GM23338 (cell line): ENCODE measurements around the gene ALDOA. TPM values are rescaled to one million over a fixed set of nuclear protein-coding genes. Genes with fewer than 3 reads are reported as not detected.

Experiments
- ATAC-seq: fragments of 200-7000 bp; cut with Tn5 transposase; 3 replicates; pipeline ENCODE4 v1.9.1; 2020
- DNase-seq: peaks from one replicate; pipeline ENCODE4 v3.0.0-alpha.2; 2015; ENCODE audit warnings: low spot score
- H2AFZ ChIP-seq: fragments of 200-600 bp; sonication (generic); 2 replicates; pipeline ENCODE4 v1.8.0; 2016; ENCODE audit warnings: antibody characterized with exemption, mild to moderate bottlenecking, moderate library complexity
- H3F3A ChIP-seq: fragments of 200-600 bp; sonication (generic); replicated peaks from 2 replicates; pipeline ENCODE4 v1.8.0; 2017; ENCODE audit warnings: antibody characterized with exemption, mixed run types, low read depth
- H3K27ac ChIP-seq: fragments of 200-600 bp; sonication (generic); 2 replicates; pipeline ENCODE4 v1.6.1; 2016; ENCODE audit warnings: low read depth
- H3K27me3 ChIP-seq: fragments of 200-600 bp; sonication (generic); 2 replicates; pipeline ENCODE4 v1.8.0; 2016; ENCODE audit warnings: mild to moderate bottlenecking, mixed run types, moderate library complexity; ENCODE audit not compliant: insufficient read depth
- H3K36me3 ChIP-seq: fragments of 200-600 bp; sonication (generic); 2 replicates; pipeline ENCODE4 v1.8.0; 2016; ENCODE audit warnings: mild to moderate bottlenecking; ENCODE audit not compliant: insufficient read depth
- H3K4me1 ChIP-seq: fragments of 200-600 bp; sonication (generic); 2 replicates; pipeline ENCODE4 v1.8.0; 2016; ENCODE audit warnings: mild to moderate bottlenecking, moderate library complexity; ENCODE audit not compliant: insufficient read depth
- H3K4me2 ChIP-seq: fragments of 200-600 bp; sonication (generic); 2 replicates; pipeline ENCODE4 v1.7.1; 2017; ENCODE audit warnings: mixed run types
- H3K4me3 ChIP-seq: fragments of 200-600 bp; sonication (generic); 2 replicates; pipeline ENCODE4 v1.6.1; 2016; ENCODE audit warnings: mixed run types
- H3K79me2 ChIP-seq: fragments of 200-600 bp; sonication (generic); replicated peaks from 2 replicates; pipeline ENCODE4 v1.8.0; 2017; ENCODE audit warnings: mild to moderate bottlenecking; ENCODE audit not compliant: insufficient read depth
- H3K9me2 ChIP-seq: fragments of 200-600 bp; sonication (generic); 2 replicates; pipeline ENCODE4 v1.8.0; 2017; ENCODE audit not compliant: insufficient read depth
- H4K20me1 ChIP-seq: fragments of 200-600 bp; sonication (generic); replicated peaks from 2 replicates; pipeline ENCODE4 v1.8.0; 2017; ENCODE audit warnings: mild to moderate bottlenecking; ENCODE audit not compliant: insufficient read depth
- H3K27ac Mint-ChIP-seq: 2 replicates; pipeline ENCODE4 v1.8.0; 2020; ENCODE audit warnings: inconsistent platforms, mild to moderate bottlenecking, moderate library complexity, mixed read lengths
- H3K27me3 Mint-ChIP-seq: 3 replicates; pipeline ENCODE4 v1.8.0; 2022; ENCODE audit warnings: low read depth, mild to moderate bottlenecking, moderate library complexity, mixed read lengths, inconsistent platforms; ENCODE audit not compliant: insufficient read depth, poor library complexity
- H3K36me3 Mint-ChIP-seq: 3 replicates; pipeline ENCODE4 v1.8.0; 2021; ENCODE audit warnings: low read depth, mild to moderate bottlenecking, inconsistent platforms, moderate library complexity, mixed read lengths
- H3K4me1 Mint-ChIP-seq: 3 replicates; pipeline ENCODE4 v1.8.0; 2020; ENCODE audit warnings: mild to moderate bottlenecking, inconsistent platforms, mixed read lengths
- H3K4me3 Mint-ChIP-seq: 3 replicates; pipeline ENCODE4 v1.8.0; 2021; ENCODE audit warnings: moderate library complexity, mild to moderate bottlenecking, inconsistent platforms, mixed read lengths
- H3K9me3 Mint-ChIP-seq: 3 replicates; pipeline ENCODE4 v1.8.0; 2020; ENCODE audit warnings: moderate library complexity, mild to moderate bottlenecking, inconsistent platforms, mixed read lengths
- CREB1 ChIP-seq: fragments of 250-450 bp; sonication (Bioruptor Pico); IDR thresholded peaks from 2 replicates; pipeline ENCODE4 v1.5.0; 2020; ENCODE audit warnings: low read depth, mild to moderate bottlenecking, moderate library complexity
- EZH2 ChIP-seq: fragments of 200-600 bp; sonication (generic); IDR thresholded peaks from one replicate; pipeline ENCODE4 v1.8.0; 2017; ENCODE audit warnings: antibody characterized with exemption, mild to moderate bottlenecking, low read depth; ENCODE audit not compliant: unreplicated experiment
- JUNB ChIP-seq: IDR thresholded peaks from one replicate; pipeline ENCODE4 v1.6.1; 2016; ENCODE audit warnings: antibody characterized with exemption; ENCODE audit not compliant: unreplicated experiment
- NANOG ChIP-seq: IDR thresholded peaks from 2 replicates; pipeline ENCODE4 v1.6.1; 2016; ENCODE audit warnings: antibody characterized with exemption, borderline replicate concordance
- POLR2AphosphoS5 ChIP-seq: IDR thresholded peaks from 2 replicates; pipeline ENCODE4 v1.6.1; 2016; ENCODE audit warnings: antibody characterized with exemption, low read depth
- STAT1 ChIP-seq: IDR thresholded peaks from one replicate; pipeline ENCODE4 v1.6.1; 2016; ENCODE audit warnings: antibody characterized with exemption; ENCODE audit not compliant: unreplicated experiment
- ZNF114 ChIP-seq: fragments of 250-450 bp; sonication (Bioruptor Pico); IDR thresholded peaks from 2 replicates; pipeline ENCODE4 v1.5.0; 2020; ENCODE audit warnings: mild to moderate bottlenecking, moderate library complexity
- polyA plus RNA-seq: library from polyadenylated mRNA; unstranded; fragments of >200 nt; fragmentation: Nextera tagmentation; extraction: Ambion mirVana; gene quantifications from 2 replicates; pipeline ENCODE4 v1.2.1, GENCODE V29; 2016
- total RNA-seq: library from RNA; depleted of rRNA; stranded (reverse); fragments of >200 nt; shearing (Covaris generic); gene quantifications from 2 replicates; pipeline ENCODE4 v1.2.3, GENCODE V29; 2014
- TF ChIP-seq, protein P1 (sequence below): IDR thresholded peaks from 2 replicates; pipeline ENCODE4 v1.6.1; 2016; ENCODE audit warnings: antibody characterized with exemption
- TF ChIP-seq, protein P2 (sequence below), 2 experiments: fragments of 200-600 bp in 1 of 2; sonication (generic) in 1 of 2; conservative IDR thresholded peaks; 2 replicates each; pipeline versions ENCODE4 v1.5.1 to v1.6.1; 2016 to 2017; ENCODE audit warnings: antibody characterized with exemption in 2 of 2, low read depth in 2 of 2, mild to moderate bottlenecking in 2 of 2, moderate library complexity in 1 of 2
- TF ChIP-seq, protein P3 (sequence below): fragments of 250-450 bp; sonication (Bioruptor Pico); IDR thresholded peaks from 2 replicates; pipeline ENCODE4 v1.5.0; 2020; ENCODE audit warnings: mild to moderate bottlenecking, moderate library complexity

The ALDOA gene
- total and polyA plus RNA-seq, 2 experiments from 2014 or later: 1,054 to 1,306 TPM

- ATAC-seq (no peak), DNase-seq (no peak)
- Mint-ChIP-seq H3K27me3 (peaks cover 9% of the 10 kb centered on the region), H3K4me3 (no peak overlapping the region), H3K9me3 (no peaks in the 10 kb centered on the region; the same call in 2 of the 3 replicates), H3K4me1 (no peaks in the 10 kb centered on the region), H3K27ac (no peak overlapping the region), H3K36me3 (no peaks in the 10 kb centered on the region)
- no peaks in the 10 kb centered on the region for H3K36me3 ChIP-seq
- H3F3A ChIP-seq: no peaks in the 10 kb centered on the region
- no peaks in the 10 kb centered on the region for H3K4me1 ChIP-seq
- H3K79me2 ChIP-seq: no peaks in the 10 kb centered on the region
- H4K20me1 ChIP-seq: no peaks in the 10 kb centered on the region
- no peak for TF ChIP-seq CREB1 (CRISPR knock-in tag)
- no peak for TF ChIP-seq POLR2AphosphoS5
- H3K9me2 ChIP-seq: no peaks in the 10 kb centered on the region
- no peak overlapping the region for H2AFZ ChIP-seq
- H3K4me3 ChIP-seq: no peak overlapping the region
- no peak overlapping the region for H3K27ac ChIP-seq
- no peak overlapping the region for H3K4me2 ChIP-seq
- H3K27me3 ChIP-seq: no peaks in the 10 kb centered on the region
These were observed 19.0 kb upstream of the ALDOA start for GRCh38 chr16:30046588-30046987.

- no peak for ATAC-seq
- H3K27me3 Mint-ChIP-seq: peaks cover 17% of the 10 kb centered on the region
- no peak overlapping the region for H3K27ac Mint-ChIP-seq
- Histone ChIP-seq H3K4me3 (no peak overlapping the region), H3K27me3 (0 out of 2 replicates have a peak, but pooled peaks cover 6% of the 10 kb centered on the region), H3K4me1 (peaks cover 6% of the 10 kb centered on the region; the same call in 1 of the 2 replicates), H3F3A (peaks cover 4% of the 10 kb centered on the region), H2AFZ (no peak overlapping the region), H3K9me2 (no peaks in the 10 kb centered on the region), H3K79me2 (no peaks in the 10 kb centered on the region), H4K20me1 (no peaks in the 10 kb centered on the region), H3K36me3 (no peaks in the 10 kb centered on the region), H3K27ac (no peak overlapping the region), H3K4me2 (no peak overlapping the region)
- no peak for DNase-seq
- H3K4me3 Mint-ChIP-seq: no peak overlapping the region
- peaks cover 10% of the 10 kb centered on the region for H3K4me1 Mint-ChIP-seq
- no peaks in the 10 kb centered on the region for H3K36me3 Mint-ChIP-seq
- no peaks in the 10 kb centered on the region; the same call in 2 of the 3 replicates for H3K9me3 Mint-ChIP-seq
- no peak for TF ChIP-seq NANOG
- TF ChIP-seq, protein P1, sequence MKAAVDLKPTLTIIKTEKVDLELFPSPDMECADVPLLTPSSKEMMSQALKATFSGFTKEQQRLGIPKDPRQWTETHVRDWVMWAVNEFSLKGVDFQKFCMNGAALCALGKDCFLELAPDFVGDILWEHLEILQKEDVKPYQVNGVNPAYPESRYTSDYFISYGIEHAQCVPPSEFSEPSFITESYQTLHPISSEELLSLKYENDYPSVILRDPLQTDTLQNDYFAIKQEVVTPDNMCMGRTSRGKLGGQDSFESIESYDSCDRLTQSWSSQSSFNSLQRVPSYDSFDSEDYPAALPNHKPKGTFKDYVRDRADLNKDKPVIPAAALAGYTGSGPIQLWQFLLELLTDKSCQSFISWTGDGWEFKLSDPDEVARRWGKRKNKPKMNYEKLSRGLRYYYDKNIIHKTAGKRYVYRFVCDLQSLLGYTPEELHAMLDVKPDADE: no peak
- TF ChIP-seq, protein P2, sequence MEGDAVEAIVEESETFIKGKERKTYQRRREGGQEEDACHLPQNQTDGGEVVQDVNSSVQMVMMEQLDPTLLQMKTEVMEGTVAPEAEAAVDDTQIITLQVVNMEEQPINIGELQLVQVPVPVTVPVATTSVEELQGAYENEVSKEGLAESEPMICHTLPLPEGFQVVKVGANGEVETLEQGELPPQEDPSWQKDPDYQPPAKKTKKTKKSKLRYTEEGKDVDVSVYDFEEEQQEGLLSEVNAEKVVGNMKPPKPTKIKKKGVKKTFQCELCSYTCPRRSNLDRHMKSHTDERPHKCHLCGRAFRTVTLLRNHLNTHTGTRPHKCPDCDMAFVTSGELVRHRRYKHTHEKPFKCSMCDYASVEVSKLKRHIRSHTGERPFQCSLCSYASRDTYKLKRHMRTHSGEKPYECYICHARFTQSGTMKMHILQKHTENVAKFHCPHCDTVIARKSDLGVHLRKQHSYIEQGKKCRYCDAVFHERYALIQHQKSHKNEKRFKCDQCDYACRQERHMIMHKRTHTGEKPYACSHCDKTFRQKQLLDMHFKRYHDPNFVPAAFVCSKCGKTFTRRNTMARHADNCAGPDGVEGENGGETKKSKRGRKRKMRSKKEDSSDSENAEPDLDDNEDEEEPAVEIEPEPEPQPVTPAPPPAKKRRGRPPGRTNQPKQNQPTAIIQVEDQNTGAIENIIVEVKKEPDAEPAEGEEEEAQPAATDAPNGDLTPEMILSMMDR (conservative IDR thresholded peaks at IDR 0.05; ENCODE audit: low read depth in 2 of 2): no peak
- no peak for TF ChIP-seq EZH2
- no peak for TF ChIP-seq ZNF114
- TF ChIP-seq JUNB: no peak
- TF ChIP-seq, protein P3, sequence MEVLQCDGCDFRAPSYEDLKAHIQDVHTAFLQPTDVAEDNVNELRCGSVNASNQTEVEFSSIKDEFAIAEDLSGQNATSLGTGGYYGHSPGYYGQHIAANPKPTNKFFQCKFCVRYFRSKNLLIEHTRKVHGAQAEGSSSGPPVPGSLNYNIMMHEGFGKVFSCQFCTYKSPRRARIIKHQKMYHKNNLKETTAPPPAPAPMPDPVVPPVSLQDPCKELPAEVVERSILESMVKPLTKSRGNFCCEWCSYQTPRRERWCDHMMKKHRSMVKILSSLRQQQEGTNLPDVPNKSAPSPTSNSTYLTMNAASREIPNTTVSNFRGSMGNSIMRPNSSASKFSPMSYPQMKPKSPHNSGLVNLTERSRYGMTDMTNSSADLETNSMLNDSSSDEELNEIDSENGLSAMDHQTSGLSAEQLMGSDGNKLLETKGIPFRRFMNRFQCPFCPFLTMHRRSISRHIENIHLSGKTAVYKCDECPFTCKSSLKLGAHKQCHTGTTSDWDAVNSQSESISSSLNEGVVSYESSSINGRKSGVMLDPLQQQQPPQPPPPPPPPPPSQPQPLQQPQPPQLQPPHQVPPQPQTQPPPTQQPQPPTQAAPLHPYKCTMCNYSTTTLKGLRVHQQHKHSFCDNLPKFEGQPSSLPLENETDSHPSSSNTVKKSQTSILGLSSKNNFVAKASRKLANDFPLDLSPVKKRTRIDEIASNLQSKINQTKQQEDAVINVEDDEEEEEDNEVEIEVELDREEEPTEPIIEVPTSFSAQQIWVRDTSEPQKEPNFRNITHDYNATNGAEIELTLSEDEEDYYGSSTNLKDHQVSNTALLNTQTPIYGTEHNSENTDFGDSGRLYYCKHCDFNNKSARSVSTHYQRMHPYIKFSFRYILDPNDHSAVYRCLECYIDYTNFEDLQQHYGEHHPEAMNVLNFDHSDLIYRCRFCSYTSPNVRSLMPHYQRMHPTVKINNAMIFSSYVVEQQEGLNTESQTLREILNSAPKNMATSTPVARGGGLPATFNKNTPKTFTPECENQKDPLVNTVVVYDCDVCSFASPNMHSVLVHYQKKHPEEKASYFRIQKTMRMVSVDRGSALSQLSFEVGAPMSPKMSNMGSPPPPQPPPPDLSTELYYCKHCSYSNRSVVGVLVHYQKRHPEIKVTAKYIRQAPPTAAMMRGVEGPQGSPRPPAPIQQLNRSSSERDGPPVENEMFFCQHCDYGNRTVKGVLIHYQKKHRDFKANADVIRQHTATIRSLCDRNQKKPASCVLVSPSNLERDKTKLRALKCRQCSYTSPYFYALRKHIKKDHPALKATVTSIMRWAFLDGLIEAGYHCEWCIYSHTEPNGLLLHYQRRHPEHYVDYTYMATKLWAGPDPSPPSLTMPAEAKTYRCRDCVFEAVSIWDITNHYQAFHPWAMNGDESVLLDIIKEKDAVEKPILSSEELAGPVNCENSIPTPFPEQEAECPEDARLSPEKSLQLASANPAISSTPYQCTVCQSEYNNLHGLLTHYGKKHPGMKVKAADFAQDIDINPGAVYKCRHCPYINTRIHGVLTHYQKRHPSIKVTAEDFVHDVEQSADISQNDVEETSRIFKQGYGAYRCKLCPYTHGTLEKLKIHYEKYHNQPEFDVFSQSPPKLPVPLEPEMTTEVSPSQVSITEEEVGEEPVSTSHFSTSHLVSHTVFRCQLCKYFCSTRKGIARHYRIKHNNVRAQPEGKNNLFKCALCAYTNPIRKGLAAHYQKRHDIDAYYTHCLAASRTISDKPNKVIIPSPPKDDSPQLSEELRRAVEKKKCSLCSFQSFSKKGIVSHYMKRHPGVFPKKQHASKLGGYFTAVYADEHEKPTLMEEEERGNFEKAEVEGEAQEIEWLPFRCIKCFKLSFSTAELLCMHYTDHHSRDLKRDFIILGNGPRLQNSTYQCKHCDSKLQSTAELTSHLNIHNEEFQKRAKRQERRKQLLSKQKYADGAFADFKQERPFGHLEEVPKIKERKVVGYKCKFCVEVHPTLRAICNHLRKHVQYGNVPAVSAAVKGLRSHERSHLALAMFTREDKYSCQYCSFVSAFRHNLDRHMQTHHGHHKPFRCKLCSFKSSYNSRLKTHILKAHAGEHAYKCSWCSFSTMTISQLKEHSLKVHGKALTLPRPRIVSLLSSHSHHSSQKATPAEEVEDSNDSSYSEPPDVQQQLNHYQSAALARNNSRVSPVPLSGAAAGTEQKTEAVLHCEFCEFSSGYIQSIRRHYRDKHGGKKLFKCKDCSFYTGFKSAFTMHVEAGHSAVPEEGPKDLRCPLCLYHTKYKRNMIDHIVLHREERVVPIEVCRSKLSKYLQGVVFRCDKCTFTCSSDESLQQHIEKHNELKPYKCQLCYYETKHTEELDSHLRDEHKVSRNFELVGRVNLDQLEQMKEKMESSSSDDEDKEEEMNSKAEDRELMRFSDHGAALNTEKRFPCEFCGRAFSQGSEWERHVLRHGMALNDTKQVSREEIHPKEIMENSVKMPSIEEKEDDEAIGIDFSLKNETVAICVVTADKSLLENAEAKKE (CRISPR knock-in tag): no peak
- TF ChIP-seq STAT1: no peak
- TF ChIP-seq POLR2AphosphoS5: no peak
- TF ChIP-seq CREB1 (CRISPR knock-in tag): no peak
These were observed 15.7 kb upstream of the ALDOA start for GRCh38 chr16:30049871-30050270.
